Duodenal mucosa (tissue), 2 donors: ENCODE results near the gene MYH10.
"Not testable (repeated sequence)": the region's sequence is repeated elsewhere in the genome, so short reads cannot be mapped to it uniquely, and the experiment has no call there.

Source experiments
- H3K27ac ChIP-seq: one replicate; pipeline ENCODE4 v1.7.0; 2013; ENCODE audit warnings: low read depth, low read length
- H3K27me3 ChIP-seq, 2 donors: one replicate each; pipeline ENCODE4 v1.7.0; 2013; ENCODE audit warnings: low read length in 2 of 2, control low read depth in 1 of 2; ENCODE audit not compliant: insufficient read depth in 2 of 2, control insufficient read depth in 1 of 2
- H3K36me3 ChIP-seq, 2 donors: one replicate each; pipeline ENCODE4 v1.7.0; 2013; ENCODE audit warnings: low read length in 2 of 2, control low read depth in 1 of 2; ENCODE audit not compliant: insufficient read depth in 2 of 2, control insufficient read depth in 1 of 2
- H3K4me1 ChIP-seq, 2 donors: one replicate each; pipeline ENCODE4 v1.7.0; 2013; ENCODE audit warnings: low read length in 2 of 2, control low read depth in 1 of 2; ENCODE audit not compliant: insufficient read depth in 2 of 2, control insufficient read depth in 1 of 2
- H3K4me3 ChIP-seq, 2 donors: one replicate each; pipeline ENCODE4 v1.7.0; 2013; ENCODE audit warnings: low read length in 2 of 2, low read depth in 1 of 2
- H3K9ac ChIP-seq, 2 donors: one replicate each; pipeline ENCODE4 v1.7.0; 2013; ENCODE audit warnings: low read length in 2 of 2, low read depth in 1 of 2
- H3K9me3 ChIP-seq, 2 donors: one replicate each; pipeline ENCODE4 v1.7.0; 2013; ENCODE audit warnings: low read length in 2 of 2, control low read depth in 1 of 2; ENCODE audit not compliant: control insufficient read depth in 1 of 2

Gene MYH10

GRCh38 chr17:8563024-8563776 is 67.3 kb downstream of the MYH10 start:
- no peaks in the 10 kb centered on the region for H3K36me3 ChIP-seq
- H3K4me3 ChIP-seq, result no peak overlapping the region
- H3K27ac ChIP-seq, result no peak overlapping the region
- H3K4me1 ChIP-seq, result no peaks in the 10 kb centered on the region
- H3K9me3 ChIP-seq, result no peaks in the 10 kb centered on the region
- H3K9ac ChIP-seq, result no peak overlapping the region
- H3K27me3 ChIP-seq, result no peaks in the 10 kb centered on the region

DNA sequence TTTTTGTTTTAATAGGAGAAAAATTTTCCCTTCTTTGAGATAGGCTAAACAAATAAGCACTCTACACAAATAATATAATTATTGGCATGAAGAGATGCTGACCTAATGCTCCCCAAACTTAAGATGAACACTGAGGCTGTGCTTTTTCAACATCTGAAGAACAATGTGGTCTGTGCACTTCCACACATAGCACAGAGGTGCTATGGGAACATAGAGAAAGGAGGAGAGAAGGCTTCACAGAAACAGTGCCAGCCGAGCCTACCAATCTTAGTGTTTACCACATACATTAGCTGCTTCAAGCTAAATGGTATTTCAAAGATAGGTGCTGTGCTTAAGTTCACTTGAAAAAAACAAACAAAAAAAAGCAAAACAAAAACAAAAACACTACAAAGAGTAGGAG is 72.4 kb downstream of the MYH10 start:
- Histone ChIP-seq H3K4me3 (no peak overlapping the region), H3K36me3 (no peaks in the 10 kb centered on the region), H3K27ac (no peak overlapping the region), H3K4me1 (no peaks in the 10 kb centered on the region), H3K9me3 (no peaks in the 10 kb centered on the region), H3K9ac (no peak overlapping the region), H3K27me3 (no peaks in the 10 kb centered on the region)

- no peak overlapping the region for H3K9ac ChIP-seq
- H3K4me3 ChIP-seq, result no peak overlapping the region
- H3K36me3 ChIP-seq, result no peaks in the 10 kb centered on the region
- no peaks in the 10 kb centered on the region for H3K4me1 ChIP-seq
- peaks cover 0 to 5% of the 10 kb centered on the region in 2 donors for H3K27me3 ChIP-seq
- no peak overlapping the region for H3K27ac ChIP-seq
- no peaks in the 10 kb centered on the region for H3K9me3 ChIP-seq
Observed at GRCh38 chr17:8557176-8557806, 73.2 kb downstream of the MYH10 start.

DNA sequence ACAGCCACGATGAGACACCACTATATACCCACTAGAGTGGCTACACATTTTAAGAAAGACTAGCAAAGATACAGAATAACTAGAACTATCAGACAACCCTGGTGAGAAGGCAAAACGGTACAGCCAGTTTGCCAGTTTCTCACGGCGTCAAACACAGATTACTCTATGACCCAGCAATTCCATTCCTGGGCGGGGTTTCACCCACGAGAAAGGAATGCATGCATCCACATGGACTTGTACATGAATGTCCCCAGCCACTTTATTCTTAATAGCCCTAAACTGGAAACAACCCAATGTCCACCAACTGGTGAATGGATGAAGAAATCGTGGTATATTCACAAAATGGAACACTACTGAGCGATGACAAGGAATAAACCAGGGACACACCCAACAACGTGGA is 74.5 kb downstream of the MYH10 start:
- H3K9me3 ChIP-seq, result no peaks in the 10 kb centered on the region
- no peak overlapping the region for H3K9ac ChIP-seq
- H3K36me3 ChIP-seq, result no peaks in the 10 kb centered on the region
- H3K4me1 ChIP-seq, result no peaks in the 10 kb centered on the region
- H3K4me3 ChIP-seq, result no peak overlapping the region
- H3K27ac ChIP-seq, result no peak overlapping the region
- H3K27me3 ChIP-seq, result peaks cover 0 to 5% of the 10 kb centered on the region in 2 donors

DNA sequence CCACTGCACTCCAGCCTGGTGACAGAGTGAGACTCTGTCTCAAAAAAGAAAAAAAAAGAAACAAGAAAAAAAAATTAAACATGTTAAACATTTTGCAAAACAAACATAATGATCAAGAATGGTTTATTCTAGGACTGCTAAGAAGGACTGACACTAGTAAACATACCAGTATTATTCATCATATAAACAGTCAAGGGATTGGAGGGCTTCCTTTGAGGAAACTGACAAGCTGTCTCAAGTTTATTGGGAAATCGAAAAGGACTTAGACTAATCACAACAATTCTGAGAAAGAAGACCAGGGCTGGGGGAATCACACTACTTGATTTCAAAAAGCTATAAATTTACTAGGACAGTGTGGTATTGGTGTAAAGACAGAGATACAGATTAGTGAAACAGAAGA is 75.5 kb downstream of the MYH10 start:
- H3K9me3 ChIP-seq, result no peaks in the 10 kb centered on the region
- H3K9ac ChIP-seq, result no peak overlapping the region
- no peaks in the 10 kb centered on the region for H3K4me1 ChIP-seq
- no peaks in the 10 kb centered on the region for H3K36me3 ChIP-seq
- peaks cover 0 to 5% of the 10 kb centered on the region in 2 donors for H3K27me3 ChIP-seq
- no peak overlapping the region for H3K4me3 ChIP-seq
- H3K27ac ChIP-seq, result no peak overlapping the region

DNA sequence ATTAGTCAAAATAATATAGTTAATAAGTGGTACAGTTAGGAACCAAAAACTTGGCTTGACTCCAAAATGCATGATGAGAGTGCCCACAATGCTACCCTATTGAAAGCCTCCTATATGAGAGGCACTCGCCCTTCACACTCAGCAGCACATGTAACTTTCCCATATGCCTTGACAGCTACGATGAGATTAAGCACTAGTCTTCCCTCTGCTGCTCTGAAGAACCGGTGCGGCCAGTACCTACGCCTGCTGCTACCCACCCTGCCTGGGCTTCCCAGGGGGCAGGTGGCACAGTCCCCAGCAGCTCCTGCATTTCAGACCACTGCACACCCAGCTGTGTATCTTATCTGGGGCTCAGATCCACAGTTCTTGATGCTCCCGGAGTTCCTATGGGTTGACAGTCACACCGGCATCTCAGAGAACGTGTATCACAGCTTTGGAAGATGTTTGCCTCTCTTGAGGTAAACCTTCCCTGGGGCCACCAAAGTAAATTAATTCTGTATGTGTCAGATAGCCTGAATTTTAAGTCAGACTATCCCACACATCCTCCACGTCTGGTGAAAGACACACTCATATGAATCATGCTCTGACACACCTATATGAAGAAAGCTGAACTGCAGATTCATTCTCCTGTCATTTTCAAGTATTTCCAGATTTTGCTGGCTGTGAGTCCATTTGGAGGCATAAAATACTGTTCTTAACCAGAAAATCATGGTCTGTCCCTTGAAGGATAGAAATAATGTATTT is 77.8 kb downstream of the MYH10 start:
- Histone ChIP-seq H3K4me1 (no peaks in the 10 kb centered on the region), H3K9me3 (no peaks in the 10 kb centered on the region), H3K27ac (no peak overlapping the region), H3K36me3 (no peaks in the 10 kb centered on the region), H3K9ac (no peak overlapping the region), H3K4me3 (no peak overlapping the region), H3K27me3 (peaks cover 0 to 5% of the 10 kb centered on the region in 2 donors)

DNA sequence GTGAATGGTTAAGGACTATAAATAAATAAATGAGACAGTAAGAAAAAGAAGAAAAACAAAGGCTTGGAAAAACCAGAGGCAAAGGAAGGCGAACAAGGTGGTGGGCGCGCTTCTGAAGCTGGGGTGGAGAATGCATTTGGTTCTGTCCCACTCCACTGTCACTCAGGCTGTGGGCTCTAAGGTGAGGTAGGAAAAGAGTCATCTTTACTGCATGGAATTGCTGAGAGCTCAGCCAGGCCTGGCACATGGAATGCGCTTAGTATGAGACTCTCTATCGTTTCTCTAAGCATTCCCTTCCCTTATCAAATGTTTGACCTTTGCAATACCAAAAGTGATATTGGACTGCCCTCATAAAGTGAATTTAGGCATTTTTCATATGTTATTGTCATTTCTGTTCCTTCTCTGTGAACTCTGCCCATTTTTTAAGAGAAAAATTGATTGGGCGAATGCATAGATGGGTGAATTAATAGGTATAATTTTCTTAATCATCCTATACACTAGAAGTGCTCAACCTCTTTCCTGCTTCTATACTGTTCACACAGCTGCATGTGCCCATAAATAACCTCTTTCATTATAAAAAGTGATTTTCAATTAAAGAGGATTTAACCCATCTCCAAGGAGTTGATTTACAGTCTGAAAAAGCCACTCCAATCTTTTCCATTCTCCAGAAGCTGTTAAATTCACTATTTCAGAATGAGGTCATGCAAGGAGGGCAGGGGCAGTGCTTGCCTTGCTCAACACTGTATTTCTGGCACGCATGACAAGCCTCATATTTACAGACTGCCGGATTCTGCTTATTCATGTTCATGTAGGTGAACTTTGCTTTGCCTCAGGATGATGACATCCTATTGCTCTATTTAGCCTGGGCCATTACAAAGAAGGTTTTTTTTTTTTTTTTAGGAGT is 87.7 kb downstream of the MYH10 start:
- Histone ChIP-seq H3K9me3 (no peaks in the 10 kb centered on the region), H3K4me3 (no peak overlapping the region), H3K36me3 (no peaks in the 10 kb centered on the region), H3K27ac (no peak overlapping the region), H3K27me3 (no peaks in the 10 kb centered on the region), H3K9ac (no peak overlapping the region), H3K4me1 (no peaks in the 10 kb centered on the region)

DNA sequence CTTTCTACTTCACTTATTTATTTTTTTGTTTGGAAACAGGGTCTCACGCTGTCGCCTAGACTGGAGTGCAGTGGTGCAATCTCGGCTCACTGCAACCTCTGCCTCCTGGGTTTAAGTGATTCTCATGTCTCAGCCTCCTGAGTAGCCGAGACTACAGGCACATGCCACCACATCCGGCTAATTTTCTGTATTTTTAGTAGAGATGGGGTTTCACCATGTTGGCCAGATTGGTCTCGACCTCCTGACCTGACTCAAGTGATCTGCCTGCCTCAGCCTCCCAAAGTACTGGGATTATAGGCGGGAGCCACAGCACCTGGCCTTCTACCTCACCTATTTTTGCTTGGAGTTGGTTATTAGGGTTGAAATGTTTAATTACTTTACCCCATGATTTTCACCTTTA is 90.5 kb downstream of the MYH10 start:
- H3K36me3 ChIP-seq, H3K9ac ChIP-seq, H3K9me3 ChIP-seq, H3K4me1 ChIP-seq, H3K27me3 ChIP-seq, H3K27ac ChIP-seq, H3K4me3 ChIP-seq: not testable (repeated sequence)

DNA sequence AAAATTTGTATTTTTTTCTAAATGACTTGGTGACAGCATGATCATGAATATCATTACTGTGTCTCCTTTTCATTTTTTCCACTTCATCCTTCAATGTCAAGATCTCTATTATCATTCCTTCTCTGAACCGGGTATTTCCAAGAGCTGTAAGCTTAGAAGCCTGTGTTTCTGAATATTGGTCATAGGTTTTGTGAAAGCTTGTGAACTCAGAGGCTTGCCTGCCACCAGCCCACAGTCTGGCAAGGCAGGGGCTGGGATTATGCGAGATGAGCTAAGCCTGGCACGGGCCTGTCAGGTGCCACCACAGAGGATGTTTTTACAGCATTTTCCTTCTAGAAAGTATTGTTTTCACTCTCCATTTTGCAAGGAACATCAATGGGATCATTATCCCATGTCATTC is 92.8 kb downstream of the MYH10 start:
- H3K4me3 ChIP-seq, result no peak overlapping the region
- H3K27me3 ChIP-seq, result no peaks in the 10 kb centered on the region
- H3K9me3 ChIP-seq, result no peaks in the 10 kb centered on the region
- H3K4me1 ChIP-seq, result peaks cover 0 to 6% of the 10 kb centered on the region in 2 donors
- no peaks in the 10 kb centered on the region for H3K36me3 ChIP-seq
- no peak overlapping the region for H3K27ac ChIP-seq
- H3K9ac ChIP-seq, result no peak overlapping the region
